NCI-H226 (cell line): Measurements from ENCODE around the gene CSF2RB.
A peak's percentile ranks its signal among the peaks of the same experiment; 100 is the strongest.
"Not testable (repeated sequence)": the region's sequence is repeated elsewhere in the genome, so short reads cannot be mapped to it uniquely, and the experiment has no call there.

Experiments
- DNase-seq: peaks from one replicate; pipeline ENCODE4 v3.0.0-alpha.2; 2015

Gene CSF2RB

GRCh38 chr22:36977401-36977861 is 64.0 kb downstream of the CSF2RB start:
- no peak for DNase-seq

DNA sequence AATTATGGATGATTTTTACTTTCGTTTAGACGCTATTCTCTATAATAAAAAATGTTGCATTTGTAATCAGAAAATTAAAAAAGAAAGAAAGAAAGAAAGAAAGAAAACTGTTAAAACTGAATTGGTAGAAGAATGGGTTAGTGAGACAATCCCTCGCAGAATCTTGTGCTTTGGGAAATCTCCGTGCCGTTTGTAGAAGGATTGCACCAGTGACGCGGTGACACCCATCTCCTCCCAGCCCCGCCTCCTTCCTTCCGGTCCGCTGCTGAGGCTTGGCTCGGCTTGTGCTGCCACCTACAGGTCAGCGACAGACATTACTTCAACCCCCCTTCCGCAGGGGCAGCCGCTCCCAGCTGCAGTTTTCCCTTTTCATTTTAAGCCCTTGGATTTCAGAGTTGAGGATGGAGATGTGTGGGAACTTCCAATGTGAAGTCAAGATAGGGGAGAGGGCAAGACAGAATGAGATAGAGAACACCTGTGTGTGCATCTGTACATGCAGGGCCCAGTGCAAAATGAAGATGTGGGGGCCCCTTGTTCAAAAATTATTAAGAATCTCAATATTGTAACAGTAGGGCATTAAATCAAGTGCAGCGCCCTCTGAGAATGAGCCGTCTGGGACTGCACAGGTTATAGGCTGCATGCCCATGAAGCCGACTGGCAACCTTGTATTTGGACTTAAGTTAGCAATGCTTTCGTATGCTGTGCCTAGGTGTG is 64.7 kb downstream of the CSF2RB start:
- peak; percentile 32 for DNase-seq

DNA sequence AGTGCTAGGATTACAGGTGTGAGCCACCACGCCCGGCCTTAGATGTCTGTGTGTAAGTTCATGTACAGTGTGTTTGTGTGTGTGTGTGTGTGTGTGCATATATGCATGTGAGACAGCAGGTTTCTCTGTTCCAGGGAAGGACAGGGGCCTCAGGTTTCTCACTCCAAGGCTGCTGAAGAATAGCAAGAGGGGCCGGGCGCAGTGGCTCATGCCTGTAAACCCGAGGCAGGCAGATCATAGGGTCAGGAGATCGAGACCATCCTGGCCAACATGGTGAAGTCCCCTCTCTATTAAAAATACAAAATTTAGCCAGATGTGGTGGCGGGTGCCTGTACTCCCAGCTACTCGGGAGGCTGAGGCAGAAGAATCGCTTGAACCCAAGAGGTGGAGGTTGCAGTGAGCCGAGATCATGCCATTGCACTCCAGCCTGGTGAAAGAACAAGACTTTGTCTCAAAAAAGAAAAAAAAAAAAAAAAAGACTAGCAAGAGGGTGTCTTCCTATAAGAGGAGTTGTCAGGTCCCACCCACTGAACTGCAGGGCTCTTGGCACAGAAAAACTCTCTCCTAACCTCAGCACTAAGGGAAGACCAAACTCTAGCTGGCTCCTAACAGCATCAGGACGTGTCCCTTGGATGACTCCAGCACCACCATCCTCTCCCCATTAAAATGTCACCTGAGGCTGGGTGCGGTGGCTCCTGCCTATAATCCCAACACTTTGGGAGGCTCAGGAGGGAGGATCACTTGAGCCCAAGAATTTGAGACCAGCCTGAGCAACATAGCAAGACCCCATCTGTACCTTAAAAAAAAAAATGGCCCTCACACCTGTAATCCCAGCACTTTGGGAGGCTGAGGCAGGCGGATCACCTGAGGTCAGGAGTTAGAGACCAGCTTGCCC is 65.8 kb downstream of the CSF2RB start:
- no peak for DNase-seq

- DNase-seq = no peak
Measured at GRCh38 chr22:36981247-36981775, 67.9 kb downstream of the CSF2RB start.

GRCh38 chr22:36982136-36982535 is 68.7 kb downstream of the CSF2RB start:
- no peak for DNase-seq

- no peak for DNase-seq
Measured at GRCh38 chr22:36985211-36985889, 71.9 kb downstream of the CSF2RB start.

DNA sequence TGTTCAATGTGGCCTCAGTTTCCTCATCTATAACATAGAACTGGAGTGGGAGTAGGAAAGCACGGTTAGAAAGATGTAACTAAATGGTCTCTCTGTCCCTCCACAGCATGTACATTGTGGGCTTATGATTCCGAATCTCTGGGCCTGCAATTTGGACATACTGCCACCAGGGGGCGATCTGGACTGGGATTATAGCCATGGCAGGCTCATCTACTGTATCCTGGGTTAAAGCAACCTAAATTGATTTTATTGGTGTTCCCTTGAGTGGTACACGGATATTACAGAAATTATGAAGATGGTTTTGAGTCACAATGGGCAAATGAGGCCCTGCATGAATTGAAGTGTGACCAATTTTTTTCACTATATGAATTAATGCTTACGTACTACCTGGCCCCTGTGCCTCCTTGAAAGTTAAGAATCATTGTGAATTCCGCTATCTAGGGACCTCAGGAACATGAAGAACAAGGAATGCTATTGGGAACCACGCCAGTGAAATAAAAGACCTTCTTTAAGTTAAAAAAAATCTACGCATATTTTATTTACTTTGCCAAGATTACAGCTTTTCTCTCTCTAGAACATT is 72.9 kb downstream of the CSF2RB start:
- DNase-seq = no peak

DNA sequence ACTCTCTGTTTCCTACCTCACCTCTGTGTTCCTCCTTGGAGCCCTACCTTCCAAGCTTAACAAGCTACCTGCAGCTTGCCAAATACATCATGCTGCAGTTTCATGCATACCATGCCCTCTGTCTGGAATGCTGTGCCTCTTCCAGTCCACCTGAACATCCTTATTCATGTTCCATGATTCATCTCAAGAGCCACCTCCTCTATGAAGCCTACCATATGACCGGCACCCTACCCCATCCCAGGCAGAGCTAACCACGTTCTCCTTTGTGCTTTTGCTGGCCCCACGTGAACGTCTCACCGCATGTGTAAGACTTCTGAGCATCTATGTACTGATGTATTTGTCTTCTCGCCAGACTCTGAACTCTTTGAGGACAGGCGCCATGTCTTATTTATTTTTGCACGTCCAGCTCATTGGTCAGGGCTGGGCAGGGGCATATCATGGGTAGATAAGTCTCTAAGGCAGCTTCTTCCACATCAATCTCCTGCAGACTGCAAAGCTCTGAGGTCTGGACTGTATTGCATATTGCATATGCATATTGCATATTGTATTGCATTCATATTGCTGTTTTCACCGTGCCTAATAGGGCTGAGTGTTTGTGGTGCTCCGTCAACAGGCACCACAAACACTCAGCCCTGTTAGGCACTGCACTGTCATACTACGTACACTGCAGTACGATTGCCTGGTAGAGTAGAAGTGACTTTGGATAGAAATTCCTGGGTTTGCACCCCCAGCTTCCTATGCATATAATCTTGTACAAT is 74.8 kb downstream of the CSF2RB start:
- DNase-seq = no peak

- not testable (repeated sequence) for DNase-seq
Measured at GRCh38 chr22:36989012-36989411, 75.6 kb downstream of the CSF2RB start.
